HG03520 (cell line): Measurements from ENCODE around the gene SLC35C1.

Experiments
- ATAC-seq: cut with Tn5 transposase; IDR thresholded peaks from one replicate; pipeline ENCODE4 v1.9.1; 2021; ENCODE audit warnings: mild to moderate bottlenecking, moderate library complexity; ENCODE audit not compliant: unreplicated experiment

SLC35C1 gene

DNA sequence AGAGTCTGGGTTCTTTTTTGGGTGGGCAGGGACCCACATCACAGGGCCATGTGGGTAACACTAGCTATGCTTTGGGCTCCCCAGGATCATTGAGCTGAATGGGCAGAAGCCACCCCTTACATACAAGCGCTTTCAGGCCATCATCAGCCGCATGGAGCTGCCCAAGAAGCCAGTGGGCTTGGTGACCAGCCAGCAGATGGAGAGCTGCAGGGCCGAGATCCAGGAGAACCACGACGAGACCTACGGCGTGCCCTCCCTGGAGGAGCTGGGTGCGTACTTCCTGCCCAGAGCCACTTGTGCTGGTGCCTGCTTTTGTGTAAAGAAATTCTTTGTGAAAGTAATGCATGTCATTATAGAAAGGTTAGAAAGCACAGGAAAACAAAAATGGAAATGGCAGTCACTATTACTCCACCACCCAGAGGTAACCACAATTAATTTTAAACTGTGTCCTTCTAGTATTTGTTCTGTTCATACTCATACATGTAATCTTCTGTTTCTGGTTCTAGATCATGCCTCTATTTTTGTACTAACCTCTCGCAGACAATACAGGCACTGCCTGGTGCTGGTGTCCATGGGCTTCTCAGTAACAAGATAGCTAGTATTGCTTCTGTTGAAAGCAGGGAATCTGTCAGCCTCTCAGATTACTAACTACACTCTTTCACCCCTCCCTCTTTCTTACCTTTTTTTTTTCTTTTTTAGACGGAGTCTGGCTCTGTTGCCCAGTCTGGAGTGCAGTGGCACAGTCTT is 56.0 kb downstream of the SLC35C1 start:
- no peak for ATAC-seq
